Measurements from ENCODE around the gene GCKR.

Gene GCKR

GRCh38 chr2:27571681-27572080 lies 75.0 kb downstream of the GCKR start:
- no peak for TF ChIP-seq CTCF (conservative IDR thresholded peaks at IDR 0.05; ENCODE audit: low read depth, low read length)
- DNase-seq (ENCODE audit: low read depth): no peak
- no peak overlapping the region for H3K4me3 ChIP-seq (ENCODE audit: low read depth, low read length)

- TF ChIP-seq CTCF (conservative IDR thresholded peaks at IDR 0.05; ENCODE audit: low read depth, low read length): no peak
- H3K4me3 ChIP-seq (ENCODE audit: low read depth, low read length): no peak overlapping the region
- no peak for DNase-seq (ENCODE audit: low read depth)
These were observed 75.8 kb downstream of the GCKR start for GRCh38 chr2:27572439-27572838.

GRCh38 chr2:27572998-27573429 lies 76.4 kb downstream of the GCKR start:
- TF ChIP-seq CTCF (conservative IDR thresholded peaks at IDR 0.05; ENCODE audit: low read depth, low read length): no peak
- no peak overlapping the region for H3K4me3 ChIP-seq (ENCODE audit: low read depth, low read length)
- DNase-seq (ENCODE audit: low read depth): no peak

Measured in choroid plexus epithelial cell (primary cell).